GM12873 (cell line): ENCODE results near the gene EFR3B.

Experiments used
- CTCF ChIP-seq: IDR thresholded peaks from 2 replicates; pipeline ENCODE4 v1.5.1; 2012; ENCODE audit warnings: low read depth, mild to moderate bottlenecking, moderate library complexity, low read length, control low read depth; ENCODE audit not compliant: insufficient read depth; ENCODE audit errors: missing control alignments

Gene EFR3B

GRCh38 chr2:25184254-25184653 is 142.4 kb downstream of the EFR3B start:
- TF ChIP-seq CTCF: no peak

- TF ChIP-seq CTCF: no peak
These were observed 146.0 kb downstream of the EFR3B start for GRCh38 chr2:25187729-25188350.

GRCh38 chr2:25188405-25188804 is 146.5 kb downstream of the EFR3B start:
- no peak for TF ChIP-seq CTCF

DNA sequence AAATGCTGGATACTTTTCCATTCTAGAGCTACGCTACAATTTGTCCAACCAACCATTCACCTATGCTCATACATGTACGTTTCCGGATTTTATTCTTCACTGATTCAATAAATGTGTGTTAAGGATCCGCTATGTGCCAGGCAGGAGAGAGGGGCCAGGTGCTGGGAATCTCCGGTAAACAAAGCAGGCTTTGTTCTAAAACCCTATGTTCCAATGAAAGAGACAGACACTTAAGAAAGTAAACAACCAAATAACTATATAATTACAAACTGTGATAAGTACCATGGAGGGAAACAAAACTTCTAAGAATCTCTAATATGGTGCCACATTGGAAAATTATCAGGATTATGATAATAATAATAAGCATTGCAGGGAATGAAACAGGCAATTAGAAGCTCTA is 148.7 kb downstream of the EFR3B start:
- no peak for TF ChIP-seq CTCF

GRCh38 chr2:25194576-25195122 is 152.8 kb downstream of the EFR3B start:
- TF ChIP-seq CTCF: no peak

- no peak for TF ChIP-seq CTCF
These were observed 155.7 kb downstream of the EFR3B start for GRCh38 chr2:25197336-25198208.

GRCh38 chr2:25198209-25198525 is 156.3 kb downstream of the EFR3B start:
- no peak for TF ChIP-seq CTCF
